Measurements from ENCODE around the gene GLRX3. TPM values are rescaled to one million over a fixed set of nuclear protein-coding genes. Genes with fewer than 3 reads are reported as not detected.

Gene GLRX3
- total RNA-seq, 1 experiment from 2014 or later: 177 TPM

DNA sequence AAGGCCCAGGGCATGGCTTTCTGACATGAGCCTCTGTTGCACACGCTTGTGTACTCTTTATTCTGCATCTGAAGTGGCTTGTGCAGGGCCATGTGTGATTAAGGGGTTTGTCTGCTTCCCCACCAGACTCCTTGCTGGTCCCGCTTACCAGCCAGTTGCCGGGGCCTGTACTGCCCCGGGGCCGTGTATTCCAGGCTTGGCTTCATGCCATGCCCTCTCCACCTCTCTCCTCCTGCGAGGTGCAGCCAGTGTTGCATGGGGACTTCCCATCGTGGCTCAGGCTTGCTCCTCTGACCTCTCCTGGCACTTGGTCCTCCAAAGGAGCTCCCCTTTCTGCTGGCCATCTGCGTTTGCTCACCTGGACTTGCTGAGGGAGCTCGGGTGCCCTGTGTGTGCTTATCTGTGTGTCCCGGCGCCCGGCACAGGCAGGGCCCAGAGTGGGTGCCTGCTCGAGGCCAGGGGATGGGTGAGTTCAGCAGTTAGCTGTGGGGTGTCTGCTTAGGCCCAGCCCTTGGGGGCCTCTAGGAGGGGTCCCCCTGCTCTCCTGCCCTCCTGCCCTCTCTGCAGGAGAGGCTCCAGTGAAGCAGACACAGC lies 14.6 kb upstream of the GLRX3 start:
- BruUV-seq (replicated peaks): no TSS peak
- TF ChIP-seq, protein P1, sequence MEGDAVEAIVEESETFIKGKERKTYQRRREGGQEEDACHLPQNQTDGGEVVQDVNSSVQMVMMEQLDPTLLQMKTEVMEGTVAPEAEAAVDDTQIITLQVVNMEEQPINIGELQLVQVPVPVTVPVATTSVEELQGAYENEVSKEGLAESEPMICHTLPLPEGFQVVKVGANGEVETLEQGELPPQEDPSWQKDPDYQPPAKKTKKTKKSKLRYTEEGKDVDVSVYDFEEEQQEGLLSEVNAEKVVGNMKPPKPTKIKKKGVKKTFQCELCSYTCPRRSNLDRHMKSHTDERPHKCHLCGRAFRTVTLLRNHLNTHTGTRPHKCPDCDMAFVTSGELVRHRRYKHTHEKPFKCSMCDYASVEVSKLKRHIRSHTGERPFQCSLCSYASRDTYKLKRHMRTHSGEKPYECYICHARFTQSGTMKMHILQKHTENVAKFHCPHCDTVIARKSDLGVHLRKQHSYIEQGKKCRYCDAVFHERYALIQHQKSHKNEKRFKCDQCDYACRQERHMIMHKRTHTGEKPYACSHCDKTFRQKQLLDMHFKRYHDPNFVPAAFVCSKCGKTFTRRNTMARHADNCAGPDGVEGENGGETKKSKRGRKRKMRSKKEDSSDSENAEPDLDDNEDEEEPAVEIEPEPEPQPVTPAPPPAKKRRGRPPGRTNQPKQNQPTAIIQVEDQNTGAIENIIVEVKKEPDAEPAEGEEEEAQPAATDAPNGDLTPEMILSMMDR (IDR thresholded peaks at IDR 0.05; ENCODE audit: unreplicated experiment): no peak
- no peaks in the 10 kb centered on the region for H3K36me3 Mint-ChIP-seq (ENCODE audit: insufficient read depth, unreplicated experiment)
- no peak overlapping the region for H3K4me3 Mint-ChIP-seq (ENCODE audit: unreplicated experiment)
- ChIA-PET CTCF (interaction anchor here (0.5 to 2.5 kb wide), 5 partner anchors 9 to 1990 kb away, joined by 4 to 7 read pairs (median 4); no protein-coding TSS in a partner anchor), POLR2A (interaction anchor here (0.9 to 2.0 kb wide), 2 partner anchors 10 to 15 kb away, joined by 3 to 8 read pairs; partner anchors contain the start of genes C10orf143 and GLRX3)
- H3K27me3 Mint-ChIP-seq (ENCODE audit: insufficient read depth, unreplicated experiment): no peaks in the 10 kb centered on the region
- H3K4me1 Mint-ChIP-seq (ENCODE audit: insufficient read depth, unreplicated experiment): no peaks in the 10 kb centered on the region
- H3K27ac Mint-ChIP-seq (ENCODE audit: low read depth, unreplicated experiment): peak overlapping the region; percentile 39
- peaks cover 8% of the 10 kb centered on the region for H3K9me3 Mint-ChIP-seq (ENCODE audit: unreplicated experiment)
- no peak for DNase-seq (ENCODE audit: unreplicated experiment)
- intact Hi-C loops (cut with micrococcal nuclease): no loop called here

DNA sequence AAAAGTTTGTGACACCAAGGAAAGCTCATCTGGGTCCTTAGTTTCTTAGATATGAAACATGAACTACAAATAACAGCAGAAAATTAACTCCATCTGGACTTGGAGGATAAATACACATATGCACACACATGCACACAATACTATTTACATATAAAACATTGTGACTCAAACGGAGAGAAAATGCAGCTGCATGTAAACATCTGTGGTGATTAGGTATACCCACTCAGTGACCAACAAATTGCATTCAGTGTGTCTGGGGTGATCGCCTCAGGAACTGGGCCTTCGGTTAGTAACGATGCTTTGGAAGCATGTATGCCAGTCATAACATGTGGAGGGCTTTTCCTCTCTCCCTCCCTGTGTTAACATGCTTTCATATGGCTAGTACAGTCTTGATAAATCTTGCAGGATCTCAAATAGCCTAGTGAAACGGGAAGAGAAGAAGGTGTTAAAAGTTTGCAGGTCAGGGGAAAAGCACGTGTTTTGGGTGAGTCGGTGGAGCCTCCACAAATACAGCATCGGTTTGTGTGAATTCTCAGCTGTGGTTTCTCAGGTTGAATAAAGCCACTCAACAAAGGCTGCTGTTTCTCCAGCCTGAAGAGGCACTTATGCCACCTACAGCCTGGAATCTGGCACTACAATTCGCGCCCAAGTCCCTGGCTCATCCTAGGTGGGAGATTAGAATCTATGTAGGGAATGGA lies 8.7 kb upstream of the GLRX3 start:
- Mint-ChIP-seq H3K4me1 (ENCODE audit: insufficient read depth, unreplicated experiment) (peaks cover 6% of the 10 kb centered on the region), H3K27ac (ENCODE audit: low read depth, unreplicated experiment) (no peak overlapping the region), H3K27me3 (ENCODE audit: insufficient read depth, unreplicated experiment) (no peaks in the 10 kb centered on the region), H3K36me3 (ENCODE audit: insufficient read depth, unreplicated experiment) (no peaks in the 10 kb centered on the region), H3K4me3 (ENCODE audit: unreplicated experiment) (no peak overlapping the region), H3K9me3 (ENCODE audit: unreplicated experiment) (no peaks in the 10 kb centered on the region)
- CTCF ChIA-PET: interaction anchor here (0.6 to 5.6 kb wide), 28 partner anchors 10 to 1867 kb away, joined by 3 to 64 read pairs (median 4); partner anchors contain the start of genes C10orf143 and GLRX3
- BruUV-seq (replicated peaks): no TSS peak
- peak; percentile 73 for DNase-seq (ENCODE audit: unreplicated experiment)
- TF ChIP-seq, protein P1 (IDR thresholded peaks at IDR 0.05; ENCODE audit: unreplicated experiment): peak; percentile 87
- intact Hi-C loops (cut with micrococcal nuclease): loop anchor here (1.0 to 5.0 kb wide), 3 partner anchors 275 to 1860 kb away; no protein-coding TSS in a partner anchor
- POLR2A ChIA-PET: interaction anchor here (0.6 to 3.8 kb wide), 6 partner anchors 10 to 1084 kb away, joined by 3 to 43 read pairs (median 3); partner anchors contain the start of genes C10orf143 and GLRX3

DNA sequence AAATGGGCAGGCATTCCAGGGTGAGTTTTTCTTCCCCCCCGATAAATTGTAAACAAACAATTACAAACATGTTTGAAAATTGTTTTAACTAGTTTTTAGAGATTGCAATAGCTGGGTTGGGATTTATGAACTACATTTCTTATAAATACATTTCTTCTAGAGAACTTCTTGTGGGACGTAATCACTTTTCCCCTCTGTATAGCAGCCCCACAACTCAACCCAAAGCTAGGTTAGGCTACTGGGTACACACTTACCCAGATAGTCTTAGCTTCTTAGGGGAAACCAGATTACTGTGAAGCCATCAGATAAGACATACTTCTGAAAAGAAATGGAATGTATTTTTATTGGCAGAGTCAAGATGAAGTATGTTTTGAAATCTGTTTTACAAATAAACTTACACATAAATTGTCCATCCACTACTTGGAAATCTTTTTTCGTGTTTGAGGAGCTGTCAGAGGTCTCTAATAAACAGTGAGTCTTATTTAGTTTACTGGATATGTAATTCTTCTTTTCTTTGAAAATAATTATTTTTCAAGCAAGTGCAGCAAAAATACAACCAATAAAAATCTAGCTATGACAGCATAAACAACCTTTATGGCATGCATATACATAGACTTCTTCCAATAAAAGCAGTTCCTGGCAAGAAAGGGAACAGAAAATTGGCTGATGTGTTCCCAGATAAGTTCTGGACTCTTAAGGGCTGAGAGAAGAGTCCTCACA lies 8.0 kb upstream of the GLRX3 start:
- H3K4me3 Mint-ChIP-seq (ENCODE audit: unreplicated experiment): no peak overlapping the region
- CTCF ChIA-PET: interaction anchor here (0.5 to 5.6 kb wide), 23 partner anchors 9 to 1922 kb away, joined by 3 to 64 read pairs (median 4); partner anchors contain the start of genes C10orf143 and GLRX3
- BruUV-seq (replicated peaks): no TSS peak
- H3K9me3 Mint-ChIP-seq (ENCODE audit: unreplicated experiment): no peaks in the 10 kb centered on the region
- DNase-seq (ENCODE audit: unreplicated experiment): no peak
- intact Hi-C loops (cut with micrococcal nuclease): loop anchor here (5.0 kb wide), 1 partner anchor 1861 kb away; no protein-coding TSS in a partner anchor
- H3K36me3 Mint-ChIP-seq (ENCODE audit: insufficient read depth, unreplicated experiment): no peaks in the 10 kb centered on the region
- H3K4me1 Mint-ChIP-seq (ENCODE audit: insufficient read depth, unreplicated experiment): peaks cover 6% of the 10 kb centered on the region
- H3K27ac Mint-ChIP-seq (ENCODE audit: low read depth, unreplicated experiment): no peak overlapping the region
- TF ChIP-seq, protein P1 (IDR thresholded peaks at IDR 0.05; ENCODE audit: unreplicated experiment): no peak
- H3K27me3 Mint-ChIP-seq (ENCODE audit: insufficient read depth, unreplicated experiment): no peaks in the 10 kb centered on the region
- POLR2A ChIA-PET: interaction anchor here (0.7 to 3.8 kb wide), 5 partner anchors 9 to 1032 kb away, joined by 3 to 43 read pairs (median 3); partner anchors contain the start of genes C10orf143 and GLRX3

Measured in MCF 10A (cell line).